B cell (primary cell): ENCODE results near the gene CALML5.

Source experiments
- EZH2 ChIP-seq: IDR thresholded peaks from 2 replicates; pipeline ENCODE4 v1.6.1; 2012; ENCODE audit warnings: borderline replicate concordance, low read depth, mild to moderate bottlenecking, moderate library complexity, low read length; ENCODE audit not compliant: insufficient read depth, poor library complexity, severe bottlenecking
- TF ChIP-seq, protein P1 (sequence below): fragments of 200-600 bp; IDR thresholded peaks from one replicate; pipeline ENCODE4 v1.8.0; 2022; ENCODE audit warnings: antibody characterized with exemption, mild to moderate bottlenecking

DNA sequence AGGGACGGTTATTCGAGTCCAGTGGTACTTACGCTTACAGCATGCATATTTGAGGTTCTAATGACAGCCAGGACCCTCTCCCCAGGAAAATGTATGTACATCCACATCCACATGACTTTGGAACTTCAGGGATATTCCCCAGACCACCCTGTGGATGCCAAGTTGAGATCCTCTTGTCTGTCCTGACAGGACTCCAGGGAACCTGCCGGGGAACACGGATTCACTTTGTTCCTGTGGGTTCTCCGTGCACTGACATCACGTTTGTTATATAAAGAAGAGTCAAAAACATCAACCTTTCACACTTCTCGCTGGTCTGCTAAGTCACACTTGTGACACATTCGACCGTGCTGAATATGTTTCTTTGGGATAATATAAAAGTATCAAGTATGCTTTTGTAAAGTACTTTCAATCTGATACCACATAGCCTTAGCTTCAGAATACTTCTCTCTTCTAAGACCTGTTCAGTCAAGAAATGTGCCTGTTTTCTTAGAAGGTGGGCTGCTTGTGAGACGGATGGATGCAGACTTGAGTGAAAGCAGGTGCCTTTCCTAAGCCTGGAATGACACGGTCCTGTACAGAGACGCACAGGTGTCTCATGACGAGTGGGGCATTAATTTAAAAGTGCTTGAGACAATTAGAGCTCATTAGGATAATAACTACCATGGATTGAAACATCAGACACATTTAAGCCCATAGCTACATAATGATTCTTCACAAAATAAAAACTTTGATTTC is 38.7 kb downstream of the CALML5 start:
- TF ChIP-seq, protein P1, sequence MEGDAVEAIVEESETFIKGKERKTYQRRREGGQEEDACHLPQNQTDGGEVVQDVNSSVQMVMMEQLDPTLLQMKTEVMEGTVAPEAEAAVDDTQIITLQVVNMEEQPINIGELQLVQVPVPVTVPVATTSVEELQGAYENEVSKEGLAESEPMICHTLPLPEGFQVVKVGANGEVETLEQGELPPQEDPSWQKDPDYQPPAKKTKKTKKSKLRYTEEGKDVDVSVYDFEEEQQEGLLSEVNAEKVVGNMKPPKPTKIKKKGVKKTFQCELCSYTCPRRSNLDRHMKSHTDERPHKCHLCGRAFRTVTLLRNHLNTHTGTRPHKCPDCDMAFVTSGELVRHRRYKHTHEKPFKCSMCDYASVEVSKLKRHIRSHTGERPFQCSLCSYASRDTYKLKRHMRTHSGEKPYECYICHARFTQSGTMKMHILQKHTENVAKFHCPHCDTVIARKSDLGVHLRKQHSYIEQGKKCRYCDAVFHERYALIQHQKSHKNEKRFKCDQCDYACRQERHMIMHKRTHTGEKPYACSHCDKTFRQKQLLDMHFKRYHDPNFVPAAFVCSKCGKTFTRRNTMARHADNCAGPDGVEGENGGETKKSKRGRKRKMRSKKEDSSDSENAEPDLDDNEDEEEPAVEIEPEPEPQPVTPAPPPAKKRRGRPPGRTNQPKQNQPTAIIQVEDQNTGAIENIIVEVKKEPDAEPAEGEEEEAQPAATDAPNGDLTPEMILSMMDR = no peak
- TF ChIP-seq EZH2 = no peak
